ENCODE results near the gene MMP24. TPM values are rescaled to one million over a fixed set of nuclear protein-coding genes. Genes with fewer than 3 reads are reported as not detected.

The MMP24 gene
- total and polyA plus RNA-seq, 2 of the 13 experiments (the other 11 are each of a cell fraction or from before 2014, with no cell fraction given): 0.29 to 0.35 TPM

DNA sequence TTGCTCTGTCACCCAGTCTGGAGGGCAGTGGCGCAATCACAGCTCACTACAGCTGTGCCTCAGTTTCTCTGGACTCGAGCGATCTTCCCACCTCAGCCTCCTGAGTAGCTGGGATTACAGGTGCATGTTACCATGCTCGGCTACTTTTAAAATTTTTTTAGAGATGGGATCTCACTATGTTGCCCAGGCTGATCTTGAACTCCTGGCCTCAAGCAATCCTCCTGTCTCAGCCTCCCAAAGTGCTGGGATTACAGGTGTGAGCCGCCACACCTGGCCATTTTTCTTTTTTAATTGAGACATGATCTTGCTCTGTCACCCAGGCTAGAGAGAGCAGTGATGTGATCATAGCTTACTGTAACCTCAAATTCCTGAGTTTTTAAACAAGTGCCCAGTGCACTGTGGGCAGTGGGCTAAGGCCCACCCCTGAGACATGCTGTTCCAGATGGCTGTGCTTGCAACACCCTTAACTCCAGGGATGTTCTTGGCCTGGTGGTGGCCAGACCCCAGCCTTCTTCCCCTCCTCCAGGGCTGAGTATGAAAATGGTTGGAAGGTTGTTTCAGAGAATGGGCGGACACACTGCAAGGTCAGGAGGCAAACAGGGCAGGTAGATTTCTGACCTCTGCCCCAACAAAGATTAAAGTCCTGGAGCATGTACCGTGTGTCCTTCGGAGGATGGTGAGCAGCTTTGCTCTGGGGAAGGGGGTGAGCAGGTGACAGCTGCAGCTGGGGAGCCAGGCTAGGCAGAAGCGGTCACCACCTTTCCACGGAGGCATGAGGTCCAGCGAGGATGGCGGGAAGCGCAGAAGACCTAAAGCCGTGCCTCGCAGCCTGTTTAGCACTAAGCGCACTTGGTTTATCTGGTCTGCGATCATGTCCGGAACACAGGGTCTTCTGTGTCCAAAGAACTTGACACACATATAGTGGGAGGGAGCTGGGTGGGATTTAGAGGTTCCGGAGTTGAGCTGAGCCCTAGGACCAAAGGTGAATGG lies 67.1 kb downstream of the MMP24 start (continued):
- TF ChIP-seq, protein P1, sequence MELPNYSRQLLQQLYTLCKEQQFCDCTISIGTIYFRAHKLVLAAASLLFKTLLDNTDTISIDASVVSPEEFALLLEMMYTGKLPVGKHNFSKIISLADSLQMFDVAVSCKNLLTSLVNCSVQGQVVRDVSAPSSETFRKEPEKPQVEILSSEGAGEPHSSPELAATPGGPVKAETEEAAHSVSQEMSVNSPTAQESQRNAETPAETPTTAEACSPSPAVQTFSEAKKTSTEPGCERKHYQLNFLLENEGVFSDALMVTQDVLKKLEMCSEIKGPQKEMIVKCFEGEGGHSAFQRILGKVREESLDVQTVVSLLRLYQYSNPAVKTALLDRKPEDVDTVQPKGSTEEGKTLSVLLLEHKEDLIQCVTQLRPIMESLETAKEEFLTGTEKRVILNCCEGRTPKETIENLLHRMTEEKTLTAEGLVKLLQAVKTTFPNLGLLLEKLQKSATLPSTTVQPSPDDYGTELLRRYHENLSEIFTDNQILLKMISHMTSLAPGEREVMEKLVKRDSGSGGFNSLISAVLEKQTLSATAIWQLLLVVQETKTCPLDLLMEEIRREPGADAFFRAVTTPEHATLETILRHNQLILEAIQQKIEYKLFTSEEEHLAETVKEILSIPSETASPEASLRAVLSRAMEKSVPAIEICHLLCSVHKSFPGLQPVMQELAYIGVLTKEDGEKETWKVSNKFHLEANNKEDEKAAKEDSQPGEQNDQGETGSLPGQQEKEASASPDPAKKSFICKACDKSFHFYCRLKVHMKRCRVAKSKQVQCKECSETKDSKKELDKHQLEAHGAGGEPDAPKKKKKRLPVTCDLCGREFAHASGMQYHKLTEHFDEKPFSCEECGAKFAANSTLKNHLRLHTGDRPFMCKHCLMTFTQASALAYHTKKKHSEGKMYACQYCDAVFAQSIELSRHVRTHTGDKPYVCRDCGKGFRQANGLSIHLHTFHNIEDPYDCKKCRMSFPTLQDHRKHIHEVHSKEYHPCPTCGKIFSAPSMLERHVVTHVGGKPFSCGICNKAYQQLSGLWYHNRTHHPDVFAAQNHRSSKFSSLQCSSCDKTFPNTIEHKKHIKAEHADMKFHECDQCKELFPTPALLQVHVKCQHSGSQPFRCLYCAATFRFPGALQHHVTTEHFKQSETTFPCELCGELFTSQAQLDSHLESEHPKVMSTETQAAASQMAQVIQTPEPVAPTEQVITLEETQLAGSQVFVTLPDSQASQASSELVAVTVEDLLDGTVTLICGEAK (IDR thresholded peaks at IDR 0.05): no peak
- TF ChIP-seq, protein P1 (CRISPR knock-in tag; IDR thresholded peaks at IDR 0.05): 0 out of 2 replicates have a peak, but pooled peaks have one; percentile 16
- TF ChIP-seq ZBTB1 (CRISPR knock-in tag; IDR thresholded peaks at IDR 0.05; ENCODE audit: borderline replicate concordance) (no peak), HIVEP1 (CRISPR knock-in tag; IDR thresholded peaks at IDR 0.05) (peak; percentile 7; the same call in 1 of the 2 replicates), NFE2 (CRISPR knock-in tag; IDR thresholded peaks at IDR 0.05) (no peak), ZNF766 (CRISPR knock-in tag; IDR thresholded peaks at IDR 0.05; ENCODE audit: borderline replicate concordance) (0 out of 2 replicates have a peak, but pooled peaks have one; percentile 35), NR2C2 (CRISPR knock-in tag; IDR thresholded peaks at IDR 0.05; ENCODE audit: borderline replicate concordance) (peak; percentile 68), TGIF2 (CRISPR knock-in tag; IDR thresholded peaks at IDR 0.05) (0 out of 2 replicates have a peak, but pooled peaks have one; percentile 30), ZNF740 (CRISPR knock-in tag; IDR thresholded peaks at IDR 0.05) (no peak; the same call in 1 of the 2 replicates), FOXJ3 (CRISPR knock-in tag; IDR thresholded peaks at IDR 0.05; ENCODE audit: borderline replicate concordance) (no peak)
- TF ChIP-seq, protein P2, sequence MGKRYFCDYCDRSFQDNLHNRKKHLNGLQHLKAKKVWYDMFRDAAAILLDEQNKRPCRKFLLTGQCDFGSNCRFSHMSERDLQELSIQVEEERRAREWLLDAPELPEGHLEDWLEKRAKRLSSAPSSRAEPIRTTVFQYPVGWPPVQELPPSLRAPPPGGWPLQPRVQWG (CRISPR knock-in tag; IDR thresholded peaks at IDR 0.05; ENCODE audit: borderline replicate concordance, low read depth): no peak
- TF ChIP-seq, protein P3, sequence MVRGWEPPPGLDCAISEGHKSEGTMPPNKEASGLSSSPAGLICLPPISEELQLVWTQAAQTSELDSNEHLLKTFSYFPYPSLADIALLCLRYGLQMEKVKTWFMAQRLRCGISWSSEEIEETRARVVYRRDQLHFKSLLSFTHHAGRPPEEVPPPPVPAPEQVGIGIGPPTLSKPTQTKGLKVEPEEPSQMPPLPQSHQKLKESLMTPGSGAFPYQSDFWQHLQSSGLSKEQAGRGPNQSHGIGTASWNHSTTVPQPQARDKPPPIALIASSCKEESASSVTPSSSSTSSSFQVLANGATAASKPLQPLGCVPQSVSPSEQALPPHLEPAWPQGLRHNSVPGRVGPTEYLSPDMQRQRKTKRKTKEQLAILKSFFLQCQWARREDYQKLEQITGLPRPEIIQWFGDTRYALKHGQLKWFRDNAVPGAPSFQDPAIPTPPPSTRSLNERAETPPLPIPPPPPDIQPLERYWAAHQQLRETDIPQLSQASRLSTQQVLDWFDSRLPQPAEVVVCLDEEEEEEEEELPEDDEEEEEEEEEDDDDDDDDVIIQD (CRISPR knock-in tag; IDR thresholded peaks at IDR 0.05; ENCODE audit: low read depth): no peak
- TF ChIP-seq, protein P4, sequence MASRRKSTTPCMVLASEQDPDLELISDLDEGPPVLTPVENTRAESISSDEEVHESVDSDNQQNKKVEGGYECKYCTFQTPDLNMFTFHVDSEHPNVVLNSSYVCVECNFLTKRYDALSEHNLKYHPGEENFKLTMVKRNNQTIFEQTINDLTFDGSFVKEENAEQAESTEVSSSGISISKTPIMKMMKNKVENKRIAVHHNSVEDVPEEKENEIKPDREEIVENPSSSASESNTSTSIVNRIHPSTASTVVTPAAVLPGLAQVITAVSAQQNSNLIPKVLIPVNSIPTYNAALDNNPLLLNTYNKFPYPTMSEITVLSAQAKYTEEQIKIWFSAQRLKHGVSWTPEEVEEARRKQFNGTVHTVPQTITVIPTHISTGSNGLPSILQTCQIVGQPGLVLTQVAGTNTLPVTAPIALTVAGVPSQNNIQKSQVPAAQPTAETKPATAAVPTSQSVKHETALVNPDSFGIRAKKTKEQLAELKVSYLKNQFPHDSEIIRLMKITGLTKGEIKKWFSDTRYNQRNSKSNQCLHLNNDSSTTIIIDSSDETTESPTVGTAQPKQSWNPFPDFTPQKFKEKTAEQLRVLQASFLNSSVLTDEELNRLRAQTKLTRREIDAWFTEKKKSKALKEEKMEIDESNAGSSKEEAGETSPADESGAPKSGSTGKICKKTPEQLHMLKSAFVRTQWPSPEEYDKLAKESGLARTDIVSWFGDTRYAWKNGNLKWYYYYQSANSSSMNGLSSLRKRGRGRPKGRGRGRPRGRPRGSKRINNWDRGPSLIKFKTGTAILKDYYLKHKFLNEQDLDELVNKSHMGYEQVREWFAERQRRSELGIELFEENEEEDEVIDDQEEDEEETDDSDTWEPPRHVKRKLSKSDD (CRISPR knock-in tag; IDR thresholded peaks at IDR 0.05; ENCODE audit: low read depth): peak; percentile 50; the same call in 1 of the 2 replicates

Data from HepG2 (cell line).